ENCODE measurements around the gene LHX2.

The LHX2 gene

DNA sequence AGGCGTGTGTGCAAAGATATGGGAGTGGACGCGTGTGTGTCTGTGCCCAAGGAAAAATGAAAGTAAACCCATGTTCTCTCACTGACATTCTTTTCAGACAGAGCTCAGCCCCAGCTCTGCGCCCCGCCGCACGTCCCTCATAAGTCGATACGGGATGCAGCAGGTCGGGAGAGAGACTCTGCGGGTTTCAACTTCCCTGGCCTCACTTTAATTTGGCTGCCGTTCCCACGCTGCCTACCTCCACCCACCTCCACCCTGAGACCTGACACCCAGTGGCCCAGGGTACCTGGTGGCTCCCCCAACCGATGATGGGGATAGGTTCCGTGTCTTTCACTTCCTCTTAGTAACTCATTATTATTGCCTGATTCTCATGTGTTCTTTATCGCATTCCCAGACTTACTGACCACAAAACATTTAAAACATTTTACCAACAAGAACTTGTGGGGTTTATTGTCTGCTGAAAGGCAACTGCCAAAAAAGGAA lies 19.4 kb downstream of the LHX2 start:
- TF ChIP-seq, protein P1, sequence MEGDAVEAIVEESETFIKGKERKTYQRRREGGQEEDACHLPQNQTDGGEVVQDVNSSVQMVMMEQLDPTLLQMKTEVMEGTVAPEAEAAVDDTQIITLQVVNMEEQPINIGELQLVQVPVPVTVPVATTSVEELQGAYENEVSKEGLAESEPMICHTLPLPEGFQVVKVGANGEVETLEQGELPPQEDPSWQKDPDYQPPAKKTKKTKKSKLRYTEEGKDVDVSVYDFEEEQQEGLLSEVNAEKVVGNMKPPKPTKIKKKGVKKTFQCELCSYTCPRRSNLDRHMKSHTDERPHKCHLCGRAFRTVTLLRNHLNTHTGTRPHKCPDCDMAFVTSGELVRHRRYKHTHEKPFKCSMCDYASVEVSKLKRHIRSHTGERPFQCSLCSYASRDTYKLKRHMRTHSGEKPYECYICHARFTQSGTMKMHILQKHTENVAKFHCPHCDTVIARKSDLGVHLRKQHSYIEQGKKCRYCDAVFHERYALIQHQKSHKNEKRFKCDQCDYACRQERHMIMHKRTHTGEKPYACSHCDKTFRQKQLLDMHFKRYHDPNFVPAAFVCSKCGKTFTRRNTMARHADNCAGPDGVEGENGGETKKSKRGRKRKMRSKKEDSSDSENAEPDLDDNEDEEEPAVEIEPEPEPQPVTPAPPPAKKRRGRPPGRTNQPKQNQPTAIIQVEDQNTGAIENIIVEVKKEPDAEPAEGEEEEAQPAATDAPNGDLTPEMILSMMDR (IDR thresholded peaks at IDR 0.05; ENCODE audit: extremely low read depth, missing control alignments): no peak
- no peak for DNase-seq (ENCODE audit: low spot score)

DNA sequence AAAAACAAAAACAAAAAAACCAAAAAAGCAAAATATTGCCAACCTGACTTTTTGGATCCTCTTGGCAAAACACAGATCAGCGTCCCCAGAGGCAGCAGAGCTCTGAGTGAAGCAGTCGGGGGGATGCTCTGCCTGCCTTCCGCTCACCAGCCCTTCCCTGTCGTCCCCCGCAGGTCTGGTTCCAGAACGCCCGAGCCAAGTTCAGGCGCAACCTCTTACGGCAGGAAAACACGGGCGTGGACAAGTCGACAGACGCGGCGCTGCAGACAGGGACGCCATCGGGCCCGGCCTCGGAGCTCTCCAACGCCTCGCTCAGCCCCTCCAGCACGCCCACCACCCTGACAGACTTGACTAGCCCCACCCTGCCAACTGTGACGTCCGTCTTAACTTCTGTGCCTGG lies 20.7 kb downstream of the LHX2 start:
- no peak for DNase-seq (ENCODE audit: low spot score)
- TF ChIP-seq, protein P1 (IDR thresholded peaks at IDR 0.05; ENCODE audit: extremely low read depth, missing control alignments): no peak

DNA sequence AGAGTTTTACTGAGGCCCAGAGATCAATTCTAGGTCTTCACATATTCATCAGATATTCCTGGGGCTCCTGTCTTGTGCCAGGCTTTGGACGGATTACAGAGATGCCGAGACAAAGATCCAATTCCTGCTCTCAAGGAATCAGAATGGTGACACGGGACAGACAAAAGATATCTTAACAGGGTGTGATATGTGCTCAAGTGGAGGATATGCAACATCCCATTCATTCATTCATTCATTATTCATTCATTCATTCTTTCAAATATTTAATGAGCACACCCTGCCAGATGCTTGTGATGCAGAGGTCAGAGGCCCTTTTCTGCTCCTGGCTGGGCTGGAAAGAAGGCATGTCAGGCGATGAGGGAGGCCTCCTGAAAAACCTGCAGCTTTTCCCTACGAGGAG lies 21.8 kb downstream of the LHX2 start:
- TF ChIP-seq, protein P1 (IDR thresholded peaks at IDR 0.05; ENCODE audit: extremely low read depth, missing control alignments): no peak

DNA sequence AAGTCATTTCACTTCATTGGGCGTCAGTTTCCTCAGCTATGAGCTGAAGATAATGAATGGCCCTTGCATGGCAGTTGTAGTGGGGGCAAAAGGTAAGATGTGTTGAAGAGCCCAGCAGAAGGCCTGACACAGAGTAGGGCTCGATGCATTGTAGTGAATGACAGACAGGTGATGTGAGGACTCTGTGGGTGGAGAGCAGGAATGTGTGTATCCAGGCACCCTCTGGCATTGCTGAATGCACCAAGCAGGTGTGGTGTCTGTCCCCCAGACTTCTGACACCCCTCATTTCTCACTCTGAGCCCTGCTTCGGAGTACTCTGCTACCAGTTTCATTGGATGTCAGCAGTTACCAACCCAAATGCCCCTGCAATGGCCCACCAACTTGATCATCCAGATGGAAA lies 22.4 kb downstream of the LHX2 start:
- DNase-seq (ENCODE audit: low spot score): no peak
- TF ChIP-seq, protein P1 (IDR thresholded peaks at IDR 0.05; ENCODE audit: extremely low read depth, missing control alignments): no peak

More for the DNA sequence above, 21.8 kb downstream of the LHX2 start:
- DNase-seq (ENCODE audit: low spot score): no peak

DNA sequence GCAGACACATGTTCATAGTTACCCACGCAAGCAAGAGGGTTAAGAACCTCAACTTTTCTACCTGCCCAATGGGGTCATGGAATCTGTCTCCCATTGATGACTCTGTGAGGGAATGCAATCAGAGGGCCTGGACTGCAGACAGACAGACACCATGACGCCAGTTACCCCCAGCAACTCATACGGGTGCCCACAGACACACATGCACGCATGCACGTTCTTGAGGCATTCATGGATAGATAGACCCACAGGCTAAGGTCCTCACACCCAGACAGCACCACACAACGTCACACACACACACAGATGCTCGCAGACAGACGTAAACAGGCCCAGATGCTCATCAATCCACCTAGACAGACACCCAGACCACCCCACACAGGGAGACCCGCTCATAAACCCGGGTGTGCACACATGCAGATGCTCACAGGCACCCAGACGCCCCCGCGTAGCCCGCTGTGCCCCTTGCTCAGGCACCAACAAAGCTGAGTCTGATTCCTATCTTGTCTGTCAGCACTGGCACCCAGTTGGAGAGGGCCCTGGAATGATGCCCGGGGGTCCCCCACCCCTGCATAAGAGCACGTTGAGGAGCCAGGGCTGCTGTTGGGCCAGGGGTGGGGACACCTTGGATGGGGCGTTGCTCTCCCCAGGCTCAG lies 23.6 kb downstream of the LHX2 start:
- DNase-seq (ENCODE audit: low spot score): no peak
- TF ChIP-seq, protein P1 (IDR thresholded peaks at IDR 0.05; ENCODE audit: extremely low read depth, missing control alignments): no peak

DNA sequence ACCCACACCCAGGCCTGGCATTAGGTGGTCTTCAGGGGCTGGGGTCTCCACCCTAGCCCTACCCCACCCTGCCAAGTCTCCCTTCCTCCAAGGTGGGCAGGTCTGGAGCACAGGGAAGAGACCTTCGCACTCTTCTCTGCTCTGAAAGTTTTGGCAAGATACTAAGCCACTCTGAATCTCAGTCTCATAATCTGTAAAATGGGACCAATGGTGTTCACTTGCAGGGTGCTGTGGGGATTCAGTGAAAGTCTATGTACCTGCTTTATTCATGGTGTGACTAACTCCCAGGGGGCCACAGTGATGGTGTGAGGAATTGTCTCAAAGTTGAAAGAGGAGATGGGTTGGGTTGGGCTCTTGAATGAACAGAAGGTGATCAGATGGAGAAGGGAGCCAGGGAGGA lies 25.0 kb downstream of the LHX2 start:
- DNase-seq (ENCODE audit: low spot score): no peak
- TF ChIP-seq, protein P1 (IDR thresholded peaks at IDR 0.05; ENCODE audit: extremely low read depth, missing control alignments): no peak

DNA sequence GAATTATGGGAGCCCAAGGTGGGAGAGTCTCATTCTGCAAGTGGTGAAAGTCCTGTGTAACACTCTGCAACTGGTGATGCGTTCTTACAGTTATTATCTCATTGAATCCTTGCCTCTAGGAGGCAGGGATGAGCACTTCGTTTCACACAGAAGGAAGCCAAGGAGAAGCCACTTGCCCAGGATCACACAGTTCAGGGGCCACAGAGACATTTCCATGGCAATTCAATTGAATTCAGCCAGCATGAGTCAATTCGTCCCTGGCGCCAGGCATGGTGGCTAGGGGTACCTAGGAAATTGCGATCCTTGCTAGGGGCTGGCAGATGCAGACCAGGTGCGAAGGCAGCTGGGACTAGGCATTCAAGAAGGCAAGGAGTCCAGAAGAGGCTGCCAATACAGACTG lies 26.2 kb downstream of the LHX2 start:
- TF ChIP-seq, protein P1 (IDR thresholded peaks at IDR 0.05; ENCODE audit: extremely low read depth, missing control alignments): no peak
- no peak for DNase-seq (ENCODE audit: low spot score)
